CD4-positive, alpha-beta T cell treated with Interleukin-4 for 4 hours (primary cell): ENCODE results near the gene CEP192.
A peak's percentile ranks its signal among the peaks of the same experiment; 100 is the strongest.
"Not testable (repeated sequence)": the region's sequence is repeated elsewhere in the genome, so short reads cannot be mapped to it uniquely, and the experiment has no call there.

Experiments used
- DNase-seq: peaks from one replicate; pipeline ENCODE4 v3.0.0-alpha.2; 2020

The CEP192 gene, protein sequence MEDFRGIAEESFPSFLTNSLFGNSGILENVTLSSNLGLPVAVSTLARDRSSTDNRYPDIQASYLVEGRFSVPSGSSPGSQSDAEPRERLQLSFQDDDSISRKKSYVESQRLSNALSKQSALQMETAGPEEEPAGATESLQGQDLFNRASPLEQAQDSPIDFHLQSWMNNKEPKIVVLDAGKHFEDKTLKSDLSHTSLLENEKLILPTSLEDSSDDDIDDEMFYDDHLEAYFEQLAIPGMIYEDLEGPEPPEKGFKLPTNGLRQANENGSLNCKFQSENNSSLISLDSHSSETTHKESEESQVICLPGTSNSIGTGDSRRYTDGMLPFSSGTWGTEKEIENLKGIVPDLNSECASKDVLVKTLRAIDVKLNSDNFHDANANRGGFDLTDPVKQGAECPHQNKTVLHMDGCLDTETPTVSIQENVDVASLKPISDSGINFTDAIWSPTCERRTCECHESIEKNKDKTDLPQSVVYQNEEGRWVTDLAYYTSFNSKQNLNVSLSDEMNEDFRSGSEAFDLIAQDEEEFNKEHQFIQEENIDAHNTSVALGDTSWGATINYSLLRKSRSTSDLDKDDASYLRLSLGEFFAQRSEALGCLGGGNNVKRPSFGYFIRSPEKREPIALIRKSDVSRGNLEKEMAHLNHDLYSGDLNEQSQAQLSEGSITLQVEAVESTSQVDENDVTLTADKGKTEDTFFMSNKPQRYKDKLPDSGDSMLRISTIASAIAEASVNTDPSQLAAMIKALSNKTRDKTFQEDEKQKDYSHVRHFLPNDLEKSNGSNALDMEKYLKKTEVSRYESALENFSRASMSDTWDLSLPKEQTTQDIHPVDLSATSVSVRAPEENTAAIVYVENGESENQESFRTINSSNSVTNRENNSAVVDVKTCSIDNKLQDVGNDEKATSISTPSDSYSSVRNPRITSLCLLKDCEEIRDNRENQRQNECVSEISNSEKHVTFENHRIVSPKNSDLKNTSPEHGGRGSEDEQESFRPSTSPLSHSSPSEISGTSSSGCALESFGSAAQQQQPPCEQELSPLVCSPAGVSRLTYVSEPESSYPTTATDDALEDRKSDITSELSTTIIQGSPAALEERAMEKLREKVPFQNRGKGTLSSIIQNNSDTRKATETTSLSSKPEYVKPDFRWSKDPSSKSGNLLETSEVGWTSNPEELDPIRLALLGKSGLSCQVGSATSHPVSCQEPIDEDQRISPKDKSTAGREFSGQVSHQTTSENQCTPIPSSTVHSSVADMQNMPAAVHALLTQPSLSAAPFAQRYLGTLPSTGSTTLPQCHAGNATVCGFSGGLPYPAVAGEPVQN (N-terminal part only)

DNA sequence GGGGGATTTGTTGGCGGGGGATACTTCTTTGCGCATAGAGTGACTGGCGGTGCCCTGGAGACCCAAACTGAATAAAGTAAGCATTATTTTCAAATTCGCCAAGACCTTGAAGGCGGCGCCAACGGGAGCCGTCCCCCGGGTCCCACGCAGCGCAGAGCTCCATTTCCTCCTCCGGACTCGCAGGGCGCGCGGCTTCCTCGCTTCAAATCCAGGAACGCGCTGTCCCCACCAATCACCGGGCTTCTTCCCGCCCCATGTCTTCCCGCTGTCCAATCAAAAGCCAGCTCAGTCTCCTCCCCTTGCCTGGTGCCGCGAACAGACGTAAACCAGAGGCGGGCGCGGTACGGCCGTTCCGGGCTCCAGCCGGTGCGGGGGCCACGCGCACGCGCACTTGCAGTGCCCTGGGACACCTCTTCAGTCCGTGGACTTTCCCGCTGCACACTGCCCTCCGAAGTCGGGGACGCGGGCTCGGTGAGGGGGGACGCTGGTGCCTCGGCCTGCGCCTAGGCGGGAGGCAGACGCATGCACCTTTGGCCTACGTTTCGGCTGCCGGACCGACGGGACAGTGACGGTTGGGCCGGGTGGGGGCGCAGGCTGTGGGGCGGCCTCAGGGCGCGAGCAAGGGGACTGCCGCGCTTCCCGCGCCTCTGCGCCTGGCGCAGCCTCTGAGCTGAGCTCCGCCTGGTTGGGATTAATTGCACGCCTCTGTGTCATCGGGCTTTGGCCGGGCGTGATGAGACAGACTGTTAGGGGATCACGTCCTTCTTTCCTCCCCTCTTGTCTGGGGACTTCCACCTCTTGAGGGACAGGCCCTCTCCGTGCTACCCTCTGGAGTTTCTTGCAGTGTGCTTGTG lies at the start of gene CEP192:
Gene CEP192, plus strand, starts transcription at position 396 of the 854 bp plus-strand sequence. CDS start 8,063 bp downstream, outside the sequence.
- peak; percentile 99 for DNase-seq

DNA sequence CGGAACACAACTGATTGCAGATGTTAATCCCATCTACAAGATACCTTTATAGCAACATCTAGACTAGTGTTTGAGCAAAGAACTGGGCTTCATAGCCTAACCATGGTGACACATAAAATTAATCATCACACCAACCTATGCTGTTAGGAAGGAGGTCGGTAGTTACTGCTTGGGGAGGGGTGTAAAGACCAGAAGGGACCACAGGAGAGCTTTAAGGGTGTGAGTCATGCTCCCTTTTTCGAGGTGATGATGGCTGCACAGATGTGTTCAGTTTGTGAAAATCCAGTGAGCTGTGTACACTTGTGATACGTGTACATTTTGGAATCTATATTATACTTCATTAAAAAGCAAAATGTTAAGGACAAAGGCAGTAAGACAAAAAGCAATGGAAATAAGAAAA lies 47.9 kb upstream of the CEP192 start:
- no peak for DNase-seq

DNA sequence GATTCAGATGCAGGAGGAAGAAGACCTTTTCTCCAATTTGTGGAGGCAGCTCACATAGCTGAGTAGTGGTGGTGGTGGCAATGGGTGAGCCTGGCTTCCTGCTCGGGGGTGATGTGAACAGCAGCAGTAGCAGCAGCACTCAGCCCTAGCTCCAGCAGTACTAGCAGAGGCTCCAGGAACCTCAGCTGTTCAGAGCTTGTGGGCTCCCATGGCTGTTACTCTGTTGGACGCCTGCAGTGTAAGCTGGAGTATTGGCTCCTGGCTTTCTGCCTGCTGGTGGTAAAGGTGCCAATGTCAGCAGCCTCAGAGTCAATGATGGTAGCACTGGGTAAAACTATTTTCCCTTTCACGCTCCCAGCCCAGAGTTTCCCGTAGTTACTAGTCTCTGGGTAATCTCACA lies 46.5 kb upstream of the CEP192 start:
- no peak for DNase-seq

DNA sequence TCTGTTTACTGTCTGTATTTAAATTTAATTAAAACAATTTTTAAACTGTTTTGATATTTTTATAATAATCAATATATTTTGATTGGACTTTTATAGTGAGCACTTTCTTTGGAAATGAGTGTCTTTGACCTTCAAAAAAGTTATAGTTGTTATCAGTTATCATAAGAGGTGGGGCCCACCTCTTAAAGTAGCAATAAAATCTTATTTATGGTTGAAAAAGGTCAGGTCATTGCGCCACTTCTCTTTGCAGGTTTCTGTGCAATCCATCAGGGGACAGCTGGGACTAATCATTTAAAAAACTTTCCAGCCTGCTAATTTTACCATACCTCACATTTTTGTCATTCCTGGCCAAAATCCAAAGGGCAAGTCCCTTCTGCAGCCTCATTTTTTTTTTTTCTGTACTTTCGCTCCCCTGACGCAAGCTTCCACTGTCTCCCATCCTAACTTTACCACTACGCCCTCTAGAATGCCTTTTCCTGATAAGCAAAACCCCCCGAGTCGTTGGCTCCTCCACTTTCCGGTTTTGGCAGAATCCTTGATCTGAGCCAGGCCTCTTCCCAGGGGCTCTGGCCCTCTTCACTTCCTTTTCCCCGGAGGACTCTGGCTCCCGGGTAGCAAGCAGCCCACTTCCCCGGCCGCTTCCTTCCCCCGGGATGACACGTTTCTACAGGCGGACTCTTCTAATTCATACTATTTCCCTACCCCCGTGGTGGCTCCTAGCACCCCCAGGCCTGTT lies 44.4 kb upstream of the CEP192 start:
- DNase-seq = peak; percentile 5

DNA sequence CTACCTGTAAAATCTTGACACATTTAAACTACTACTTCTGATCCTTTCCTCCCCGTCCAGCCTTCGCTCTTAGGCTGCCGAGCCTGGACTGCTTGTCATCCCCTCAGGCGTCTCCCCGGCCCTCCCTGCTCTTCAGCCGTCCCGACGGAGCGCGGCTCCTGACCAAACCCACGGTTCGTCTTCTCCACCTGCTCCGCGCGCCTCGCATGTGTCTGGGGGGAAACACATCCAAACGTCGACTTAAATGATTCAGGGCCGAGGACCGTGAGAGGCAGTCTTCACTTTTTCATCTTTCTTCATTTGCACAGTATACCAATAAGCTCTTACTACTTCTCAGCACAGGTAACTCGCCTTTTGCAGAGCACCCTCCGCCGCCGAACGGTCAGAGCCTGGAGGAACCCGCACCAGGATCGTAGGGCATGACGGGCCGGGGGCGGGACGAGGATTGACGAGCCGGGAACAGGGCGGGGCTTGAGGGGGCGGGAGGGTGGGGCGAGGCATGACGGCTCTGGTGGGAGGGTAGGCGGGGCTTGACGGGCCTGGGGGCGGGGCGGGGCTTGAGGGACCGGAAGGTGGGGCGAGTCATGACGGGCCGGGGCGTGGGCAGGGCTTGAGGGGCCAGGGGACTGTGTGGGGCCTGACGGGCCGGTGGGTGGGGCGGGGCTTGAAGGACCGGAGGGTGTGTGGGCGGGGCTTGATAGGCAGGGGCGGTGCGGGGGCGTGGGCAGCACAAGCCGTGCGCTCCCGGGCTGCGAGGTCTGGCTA lies 43.7 kb upstream of the CEP192 start, which contains the start of gene SEH1L:
Gene SEH1L, plus strand, starts transcription at position 727 of the 765 bp plus-strand sequence. CDS start 111 bp downstream, outside the sequence.
- peak; percentile 96 for DNase-seq

DNA sequence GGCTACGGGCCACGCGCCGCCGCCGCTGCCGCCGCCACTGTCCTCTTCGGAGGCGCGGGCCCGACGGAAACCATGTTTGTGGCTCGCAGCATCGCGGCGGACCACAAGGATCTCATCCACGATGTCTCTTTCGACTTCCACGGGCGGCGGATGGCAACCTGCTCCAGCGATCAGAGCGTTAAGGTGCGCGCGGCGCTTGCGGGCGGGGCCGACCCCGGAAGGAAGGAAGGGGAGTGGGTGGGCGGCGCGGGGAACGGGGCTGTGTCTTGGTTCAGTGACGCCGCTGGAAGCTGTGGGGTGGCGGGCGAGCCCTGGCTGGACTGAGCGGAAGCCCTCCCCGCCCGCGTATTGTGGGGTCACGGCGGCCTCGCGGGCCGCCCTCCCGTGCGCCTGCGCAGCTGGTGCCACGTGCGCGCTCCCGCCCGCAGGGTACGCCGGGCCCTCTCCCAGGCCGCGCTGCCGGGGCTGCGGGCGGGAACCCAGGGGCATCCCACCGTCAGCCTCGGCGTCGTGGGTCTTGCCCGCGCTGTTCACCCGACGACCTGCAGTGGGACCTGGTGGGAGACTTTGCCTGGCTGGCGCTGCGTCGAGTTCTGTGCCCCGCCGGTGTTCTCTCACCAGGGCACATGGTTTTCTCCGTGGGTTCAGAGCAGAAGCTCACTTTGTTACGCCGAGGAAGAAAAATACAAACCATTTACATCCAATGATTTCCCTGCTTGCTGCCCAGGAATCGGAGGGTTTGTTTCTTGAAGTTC lies 42.9 kb upstream of the CEP192 start:
- peak; percentile 99 for DNase-seq

DNA sequence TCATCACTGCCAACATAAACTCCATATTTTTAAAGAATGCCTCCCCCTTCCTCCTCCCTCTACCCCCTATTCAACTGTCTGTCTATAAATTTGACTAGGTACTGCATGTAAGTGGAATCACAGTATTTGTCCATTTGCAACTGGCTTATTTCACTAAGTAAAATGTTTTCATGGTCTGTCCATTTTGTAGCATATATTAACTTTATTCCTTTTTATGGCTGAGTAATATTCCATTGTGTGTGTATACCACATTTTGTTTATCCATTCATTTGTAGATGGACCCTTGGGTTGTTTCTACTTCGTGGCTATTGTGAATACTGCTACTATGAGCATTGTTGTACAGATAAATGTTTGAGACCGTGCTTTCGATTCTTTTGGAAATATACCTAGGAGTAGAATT lies 32.7 kb upstream of the CEP192 start:
- DNase-seq = no peak

DNA sequence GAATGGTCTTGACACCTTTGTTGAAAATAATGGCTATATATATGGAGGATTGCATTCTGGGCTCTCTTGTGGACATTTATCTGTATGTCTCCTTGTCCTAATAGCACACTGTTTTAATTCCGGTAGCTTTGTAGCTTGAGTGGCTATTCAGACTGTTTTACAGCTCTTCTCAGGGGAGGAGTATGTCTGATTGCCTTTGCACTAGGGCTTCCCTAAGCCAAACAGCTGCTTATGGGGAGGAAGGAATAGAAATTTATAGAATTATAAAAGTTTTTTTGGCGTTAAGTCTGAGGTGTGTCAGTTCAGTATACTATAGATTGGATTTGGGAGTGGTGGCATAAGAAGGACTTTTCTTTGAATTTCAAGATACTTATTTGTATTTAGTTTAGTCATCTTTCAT lies 30.8 kb upstream of the CEP192 start:
- no peak for DNase-seq

DNA sequence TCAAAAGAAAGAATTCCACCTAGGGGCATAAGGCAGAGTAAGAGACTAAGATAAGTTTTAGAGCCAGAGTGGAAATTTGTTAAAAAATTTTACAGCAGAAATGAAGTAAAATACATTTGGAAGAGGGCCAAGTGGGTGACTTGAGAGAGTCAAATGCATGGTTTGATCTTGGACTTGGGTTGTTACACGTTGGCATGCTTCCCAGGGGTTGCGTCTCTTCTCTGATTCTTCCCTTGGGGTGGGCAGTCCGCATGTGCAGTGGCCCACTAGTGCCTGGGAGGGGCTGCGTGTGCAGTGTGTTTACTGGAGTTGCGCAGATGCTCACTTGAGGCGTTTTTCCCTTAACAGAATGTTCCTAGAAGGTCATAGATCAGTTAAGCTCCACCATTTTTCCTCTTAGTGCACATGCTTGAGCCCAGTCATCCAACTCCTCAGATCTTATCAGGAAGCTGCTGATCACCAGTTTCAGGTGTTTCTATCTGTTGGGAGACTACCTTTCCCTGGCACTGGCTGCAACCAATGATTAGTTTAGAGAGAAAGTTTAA lies 30.2 kb upstream of the CEP192 start:
- DNase-seq = no peak

DNA sequence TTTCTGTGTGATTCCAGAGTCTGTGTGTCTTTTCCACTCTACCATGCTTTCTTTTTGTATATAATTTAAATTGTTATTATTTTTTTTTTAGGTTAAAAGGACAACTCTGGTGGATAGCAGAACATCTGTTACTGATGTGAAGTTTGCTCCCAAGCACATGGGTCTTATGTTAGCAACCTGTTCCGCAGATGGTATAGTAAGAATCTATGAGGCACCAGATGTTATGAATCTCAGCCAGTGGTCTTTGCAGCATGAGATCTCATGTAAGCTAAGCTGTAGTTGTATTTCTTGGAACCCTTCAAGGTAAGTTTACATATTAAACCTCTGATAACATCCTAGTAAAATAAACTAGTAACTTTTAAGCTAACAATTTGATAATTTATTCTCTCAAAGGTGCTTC lies 28.1 kb upstream of the CEP192 start:
- DNase-seq = no peak

DNA sequence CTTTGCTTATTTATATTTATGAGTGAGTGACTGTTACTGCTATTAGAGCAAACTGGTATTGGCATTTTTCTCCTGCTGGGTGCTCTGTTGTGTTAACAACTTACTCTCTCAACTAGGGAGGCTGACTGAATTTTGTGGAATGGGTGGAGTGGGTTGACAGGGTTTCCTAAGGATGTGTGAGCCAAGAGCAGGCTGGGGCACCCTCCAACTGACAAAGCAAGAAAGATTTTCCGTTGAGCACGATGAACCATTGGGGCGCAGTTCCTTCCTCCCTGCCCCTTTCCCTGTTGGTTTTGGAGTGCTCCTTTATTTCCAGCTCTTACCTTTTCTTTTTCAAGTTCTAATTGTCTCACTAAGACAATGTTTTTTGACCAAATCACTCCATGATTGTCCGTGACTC lies 23.0 kb upstream of the CEP192 start:
- no peak for DNase-seq

DNA sequence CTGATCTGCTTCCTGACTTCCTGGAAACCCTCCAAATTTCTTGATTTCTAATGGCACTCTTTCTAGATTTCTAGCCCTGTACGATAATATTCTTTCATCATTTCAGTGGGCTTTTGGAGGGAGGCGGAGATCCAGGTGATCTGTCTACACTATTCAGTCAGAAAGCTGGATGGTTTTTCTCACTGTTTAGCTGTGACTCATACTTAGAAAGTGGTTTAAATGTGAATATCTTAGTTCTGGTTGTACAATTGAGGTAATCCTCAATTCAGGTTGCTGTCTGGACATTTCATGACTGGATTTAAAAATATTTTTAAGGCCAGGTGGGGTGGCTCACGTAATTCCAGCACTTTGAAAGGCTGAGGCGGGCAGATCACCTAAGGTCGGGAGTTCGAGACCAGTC lies 22.5 kb upstream of the CEP192 start:
- DNase-seq = no peak

DNA sequence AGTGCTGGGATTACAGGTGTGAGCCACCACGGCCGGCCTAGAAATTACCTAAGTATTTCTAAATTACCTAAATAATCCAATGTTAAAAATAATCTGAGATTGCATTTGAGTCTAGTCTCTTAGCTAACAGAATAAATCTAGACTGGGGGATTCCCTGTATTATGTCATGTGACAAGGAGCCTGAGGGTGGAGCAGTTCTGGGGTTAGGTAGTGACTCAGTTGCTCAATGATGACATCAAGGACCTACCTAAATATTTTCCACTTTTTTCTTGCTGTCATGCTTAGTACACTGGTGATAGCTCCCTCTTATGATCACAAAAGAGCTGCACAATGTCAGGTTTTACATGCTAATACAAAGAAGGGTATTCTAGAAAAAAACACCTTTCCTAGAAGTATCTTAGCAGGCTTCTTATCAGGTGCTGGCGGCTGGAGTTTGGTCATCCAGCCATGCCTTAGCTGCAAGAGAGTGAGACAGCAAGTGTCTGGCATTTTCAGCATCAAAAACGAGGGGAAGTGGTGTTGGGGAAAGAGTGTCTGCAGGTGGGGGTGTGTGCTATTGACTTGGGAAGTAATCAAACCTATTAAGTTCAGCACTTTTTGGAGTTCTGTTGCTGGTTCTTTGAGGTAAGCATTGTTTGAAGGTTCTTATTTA lies 17.5 kb upstream of the CEP192 start:
- peak; percentile 16 for DNase-seq

DNA sequence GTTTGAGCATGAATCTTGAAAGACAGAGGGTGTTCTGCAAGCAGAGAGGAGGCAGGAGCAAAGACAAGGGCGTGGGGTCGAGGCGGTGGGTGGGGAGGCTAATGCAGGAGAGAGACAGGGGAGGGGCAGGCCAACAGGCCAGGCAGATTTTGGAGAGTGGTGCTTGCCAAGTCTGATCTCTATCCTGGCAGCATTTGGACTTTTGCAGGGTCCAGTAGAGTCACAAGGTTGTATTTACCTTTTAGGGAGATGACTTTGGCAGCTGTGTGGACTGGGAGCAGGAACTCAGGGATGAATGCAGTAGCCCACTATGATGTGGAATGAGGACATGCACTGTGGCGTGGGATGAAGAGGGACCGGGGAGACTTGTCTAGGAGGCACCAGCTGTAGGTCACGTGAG lies 15.7 kb upstream of the CEP192 start:
- no peak for DNase-seq

DNA sequence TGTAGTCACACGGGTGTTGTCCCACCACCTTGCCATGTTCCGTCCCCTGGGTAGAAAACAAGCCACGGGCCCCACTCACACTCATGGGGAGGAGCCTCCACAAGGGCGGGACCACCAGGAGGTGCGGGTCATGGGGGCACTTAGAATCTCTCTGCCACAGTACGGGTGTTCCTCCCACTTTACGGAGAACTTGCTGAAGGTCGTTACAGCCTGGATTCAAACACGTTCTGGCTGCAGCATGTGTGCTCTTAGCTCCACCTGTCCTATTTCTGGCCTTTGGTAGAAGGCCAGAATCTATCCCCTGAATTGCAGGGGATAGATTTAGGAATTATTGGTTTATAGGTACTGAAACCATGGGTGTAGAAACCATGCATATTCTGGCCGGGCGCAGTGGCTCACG lies 14.9 kb upstream of the CEP192 start:
- no peak for DNase-seq

DNA sequence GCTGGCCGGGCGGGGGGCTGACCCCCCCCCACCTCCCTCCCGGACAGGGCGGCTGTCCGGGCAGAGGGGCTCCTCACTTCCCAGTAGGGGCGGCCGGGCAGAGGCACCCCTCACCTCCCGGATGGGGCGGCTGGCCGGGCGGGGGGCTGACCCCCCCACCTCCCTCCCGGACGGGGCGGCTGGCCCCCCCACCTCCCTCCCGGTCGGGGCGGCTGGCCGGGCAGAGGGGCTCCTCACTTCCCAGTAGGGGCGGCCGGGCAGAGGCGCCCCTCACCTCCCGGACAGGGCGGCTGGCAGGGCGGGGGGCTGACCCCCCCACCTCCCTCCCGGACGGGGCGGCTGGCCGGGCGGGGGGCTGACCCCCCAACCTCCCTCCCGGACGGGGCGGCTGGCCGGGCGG lies 11.1 kb upstream of the CEP192 start:
- DNase-seq = not testable (repeated sequence)

DNA sequence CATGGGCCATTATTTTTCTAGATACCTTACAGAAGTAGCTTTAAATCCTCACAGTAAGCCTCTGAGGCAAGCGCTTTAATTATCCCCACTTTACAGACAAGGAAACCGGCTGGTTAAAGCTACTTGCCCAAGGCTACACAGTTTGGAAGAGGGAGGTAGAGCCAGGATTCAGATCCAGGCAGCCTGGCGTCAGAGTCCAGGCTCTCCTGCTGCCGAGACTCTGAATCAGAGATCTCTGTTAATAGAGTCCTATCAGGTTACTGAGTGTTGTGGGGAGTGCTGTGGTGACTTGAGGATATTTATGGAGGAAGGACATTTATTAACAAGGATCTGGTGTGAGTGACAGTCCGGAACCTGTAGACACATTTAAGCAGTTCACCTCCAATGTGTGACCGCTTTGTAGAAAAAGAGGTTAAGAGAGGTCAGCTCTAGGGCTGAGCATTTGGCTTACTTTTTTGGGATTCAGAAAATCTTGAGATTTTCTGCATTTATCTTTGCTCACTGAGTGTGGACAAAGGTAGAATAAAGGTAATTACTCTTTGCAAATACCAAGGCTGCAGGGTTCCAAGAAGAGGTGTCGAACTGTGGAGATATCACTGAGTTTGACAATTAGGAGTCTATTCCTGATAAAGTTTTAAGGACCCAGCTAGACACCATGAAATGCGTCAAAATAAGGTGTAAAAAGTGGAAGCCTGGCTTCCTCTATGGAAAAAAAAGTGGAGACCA lies 1.6 kb upstream of the CEP192 start:
- DNase-seq = no peak

DNA sequence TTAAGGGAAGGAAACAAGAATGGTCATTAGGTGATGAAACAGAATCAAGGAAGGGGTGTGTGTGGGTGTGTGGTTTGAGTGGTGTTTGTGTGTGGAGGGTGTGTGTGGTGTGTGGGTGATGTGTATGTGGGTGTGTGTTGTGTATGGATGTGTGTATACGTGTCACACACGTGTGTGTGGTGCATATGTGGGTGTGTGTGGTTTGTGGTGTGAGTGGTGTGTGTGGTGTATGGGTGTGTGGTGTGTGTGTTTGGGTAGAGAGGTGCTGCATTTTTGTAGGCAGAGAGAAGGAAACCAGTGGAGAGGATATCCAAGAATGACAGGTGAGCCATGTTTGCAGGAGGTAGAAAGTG lies 1.1 kb upstream of the CEP192 start:
- DNase-seq = peak; percentile 44
